GM23338 (cell line): ENCODE results near the gene CD9. TPM values are rescaled to one million over a fixed set of nuclear protein-coding genes. Genes with fewer than 3 reads are reported as not detected.

ENCODE experiments used
- ATAC-seq: fragments of 200-7000 bp; cut with Tn5 transposase; 3 replicates; pipeline ENCODE4 v1.9.1; 2020
- DNase-seq: peaks from one replicate; pipeline ENCODE4 v3.0.0-alpha.2; 2015; ENCODE audit warnings: low spot score
- H2AFZ ChIP-seq: fragments of 200-600 bp; sonication (generic); 2 replicates; pipeline ENCODE4 v1.8.0; 2016; ENCODE audit warnings: antibody characterized with exemption, mild to moderate bottlenecking, moderate library complexity
- H3F3A ChIP-seq: fragments of 200-600 bp; sonication (generic); replicated peaks from 2 replicates; pipeline ENCODE4 v1.8.0; 2017; ENCODE audit warnings: antibody characterized with exemption, mixed run types, low read depth
- H3K27ac ChIP-seq: fragments of 200-600 bp; sonication (generic); 2 replicates; pipeline ENCODE4 v1.6.1; 2016; ENCODE audit warnings: low read depth
- H3K27me3 ChIP-seq: fragments of 200-600 bp; sonication (generic); 2 replicates; pipeline ENCODE4 v1.8.0; 2016; ENCODE audit warnings: mild to moderate bottlenecking, mixed run types, moderate library complexity; ENCODE audit not compliant: insufficient read depth
- H3K36me3 ChIP-seq: fragments of 200-600 bp; sonication (generic); 2 replicates; pipeline ENCODE4 v1.8.0; 2016; ENCODE audit warnings: mild to moderate bottlenecking; ENCODE audit not compliant: insufficient read depth
- H3K4me1 ChIP-seq: fragments of 200-600 bp; sonication (generic); 2 replicates; pipeline ENCODE4 v1.8.0; 2016; ENCODE audit warnings: mild to moderate bottlenecking, moderate library complexity; ENCODE audit not compliant: insufficient read depth
- H3K4me2 ChIP-seq: fragments of 200-600 bp; sonication (generic); 2 replicates; pipeline ENCODE4 v1.7.1; 2017; ENCODE audit warnings: mixed run types
- H3K4me3 ChIP-seq: fragments of 200-600 bp; sonication (generic); 2 replicates; pipeline ENCODE4 v1.6.1; 2016; ENCODE audit warnings: mixed run types
- H3K79me2 ChIP-seq: fragments of 200-600 bp; sonication (generic); replicated peaks from 2 replicates; pipeline ENCODE4 v1.8.0; 2017; ENCODE audit warnings: mild to moderate bottlenecking; ENCODE audit not compliant: insufficient read depth
- H3K9me2 ChIP-seq: fragments of 200-600 bp; sonication (generic); 2 replicates; pipeline ENCODE4 v1.8.0; 2017; ENCODE audit not compliant: insufficient read depth
- H4K20me1 ChIP-seq: fragments of 200-600 bp; sonication (generic); replicated peaks from 2 replicates; pipeline ENCODE4 v1.8.0; 2017; ENCODE audit warnings: mild to moderate bottlenecking; ENCODE audit not compliant: insufficient read depth
- H3K27ac Mint-ChIP-seq: 2 replicates; pipeline ENCODE4 v1.8.0; 2020; ENCODE audit warnings: inconsistent platforms, mild to moderate bottlenecking, moderate library complexity, mixed read lengths
- H3K27me3 Mint-ChIP-seq: 3 replicates; pipeline ENCODE4 v1.8.0; 2022; ENCODE audit warnings: low read depth, mild to moderate bottlenecking, moderate library complexity, mixed read lengths, inconsistent platforms; ENCODE audit not compliant: insufficient read depth, poor library complexity
- H3K36me3 Mint-ChIP-seq: 3 replicates; pipeline ENCODE4 v1.8.0; 2021; ENCODE audit warnings: low read depth, mild to moderate bottlenecking, inconsistent platforms, moderate library complexity, mixed read lengths
- H3K4me1 Mint-ChIP-seq: 3 replicates; pipeline ENCODE4 v1.8.0; 2020; ENCODE audit warnings: mild to moderate bottlenecking, inconsistent platforms, mixed read lengths
- H3K4me3 Mint-ChIP-seq: 3 replicates; pipeline ENCODE4 v1.8.0; 2021; ENCODE audit warnings: moderate library complexity, mild to moderate bottlenecking, inconsistent platforms, mixed read lengths
- H3K9me3 Mint-ChIP-seq: 3 replicates; pipeline ENCODE4 v1.8.0; 2020; ENCODE audit warnings: moderate library complexity, mild to moderate bottlenecking, inconsistent platforms, mixed read lengths
- CREB1 ChIP-seq: fragments of 250-450 bp; sonication (Bioruptor Pico); IDR thresholded peaks from 2 replicates; pipeline ENCODE4 v1.5.0; 2020; ENCODE audit warnings: low read depth, mild to moderate bottlenecking, moderate library complexity
- EZH2 ChIP-seq: fragments of 200-600 bp; sonication (generic); IDR thresholded peaks from one replicate; pipeline ENCODE4 v1.8.0; 2017; ENCODE audit warnings: antibody characterized with exemption, mild to moderate bottlenecking, low read depth; ENCODE audit not compliant: unreplicated experiment
- EZH2phosphoT487 ChIP-seq: fragments of 200-600 bp; sonication (generic); IDR thresholded peaks from one replicate; pipeline ENCODE4 v1.8.1; 2018; ENCODE audit warnings: antibody characterized with exemption; ENCODE audit not compliant: unreplicated experiment
- JUNB ChIP-seq: IDR thresholded peaks from one replicate; pipeline ENCODE4 v1.6.1; 2016; ENCODE audit warnings: antibody characterized with exemption; ENCODE audit not compliant: unreplicated experiment
- NANOG ChIP-seq: IDR thresholded peaks from 2 replicates; pipeline ENCODE4 v1.6.1; 2016; ENCODE audit warnings: antibody characterized with exemption, borderline replicate concordance
- STAT1 ChIP-seq: IDR thresholded peaks from one replicate; pipeline ENCODE4 v1.6.1; 2016; ENCODE audit warnings: antibody characterized with exemption; ENCODE audit not compliant: unreplicated experiment
- ZNF114 ChIP-seq: fragments of 250-450 bp; sonication (Bioruptor Pico); IDR thresholded peaks from 2 replicates; pipeline ENCODE4 v1.5.0; 2020; ENCODE audit warnings: mild to moderate bottlenecking, moderate library complexity
- polyA plus RNA-seq: library from polyadenylated mRNA; unstranded; fragments of >200 nt; fragmentation: Nextera tagmentation; extraction: Ambion mirVana; gene quantifications from 2 replicates; pipeline ENCODE4 v1.2.1, GENCODE V29; 2016
- total RNA-seq: library from RNA; depleted of rRNA; stranded (reverse); fragments of >200 nt; shearing (Covaris generic); gene quantifications from 2 replicates; pipeline ENCODE4 v1.2.3, GENCODE V29; 2014
- TF ChIP-seq, protein P1 (sequence below): IDR thresholded peaks from 2 replicates; pipeline ENCODE4 v1.6.1; 2016; ENCODE audit warnings: antibody characterized with exemption
- TF ChIP-seq, protein P2 (sequence below): fragments of 250-450 bp; sonication (Bioruptor Pico); IDR thresholded peaks from 2 replicates; pipeline ENCODE4 v1.5.0; 2020; ENCODE audit warnings: mild to moderate bottlenecking, moderate library complexity
- TF ChIP-seq, protein P3 (sequence below): IDR thresholded peaks from one replicate; pipeline ENCODE4 v1.6.1; 2018; ENCODE audit warnings: antibody characterized with exemption; ENCODE audit not compliant: unreplicated experiment

The CD9 gene
- total and polyA plus RNA-seq, 2 experiments from 2014 or later: 222 to 251 TPM

DNA sequence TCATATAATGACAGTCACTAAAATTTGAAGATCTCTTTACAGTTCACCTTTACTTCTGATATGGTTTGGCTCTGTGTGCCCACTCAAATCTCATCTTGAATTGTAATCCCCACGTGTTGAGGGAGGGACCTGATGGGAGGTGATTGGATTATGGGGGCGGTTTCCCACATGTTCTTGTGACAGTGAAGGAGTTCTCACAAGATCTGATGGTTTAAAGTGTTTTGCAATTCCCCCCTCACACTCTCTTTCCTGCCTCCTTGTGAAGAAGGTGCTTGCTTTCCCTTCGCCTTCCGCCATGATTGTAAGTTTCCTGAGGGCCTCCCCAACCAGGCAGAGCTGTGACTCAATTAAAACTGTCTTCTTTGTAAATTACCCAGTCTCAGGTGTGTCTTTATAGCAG, 27.3 kb upstream of the CD9 start:
- no peak overlapping the region for H3K4me3 Mint-ChIP-seq

More for the DNA sequence above, 27.3 kb upstream of the CD9 start:
- Histone ChIP-seq H3K79me2 (no peaks in the 10 kb centered on the region), H3K36me3 (no peaks in the 10 kb centered on the region), H3K4me3 (no peak overlapping the region), H4K20me1 (no peaks in the 10 kb centered on the region), H3K27ac (no peak overlapping the region), H2AFZ (no peak overlapping the region), H3K9me2 (peaks cover 2% of the 10 kb centered on the region; the same call in 1 of the 2 replicates), H3K4me1 (no peaks in the 10 kb centered on the region), H3F3A (no peaks in the 10 kb centered on the region), H3K4me2 (no peak overlapping the region), H3K27me3 (no peaks in the 10 kb centered on the region)
- Mint-ChIP-seq H3K27ac (no peak overlapping the region), H3K36me3 (no peaks in the 10 kb centered on the region), H3K9me3 (no peaks in the 10 kb centered on the region), H3K4me1 (no peaks in the 10 kb centered on the region), H3K27me3 (no peaks in the 10 kb centered on the region)
- TF ChIP-seq, protein P1, sequence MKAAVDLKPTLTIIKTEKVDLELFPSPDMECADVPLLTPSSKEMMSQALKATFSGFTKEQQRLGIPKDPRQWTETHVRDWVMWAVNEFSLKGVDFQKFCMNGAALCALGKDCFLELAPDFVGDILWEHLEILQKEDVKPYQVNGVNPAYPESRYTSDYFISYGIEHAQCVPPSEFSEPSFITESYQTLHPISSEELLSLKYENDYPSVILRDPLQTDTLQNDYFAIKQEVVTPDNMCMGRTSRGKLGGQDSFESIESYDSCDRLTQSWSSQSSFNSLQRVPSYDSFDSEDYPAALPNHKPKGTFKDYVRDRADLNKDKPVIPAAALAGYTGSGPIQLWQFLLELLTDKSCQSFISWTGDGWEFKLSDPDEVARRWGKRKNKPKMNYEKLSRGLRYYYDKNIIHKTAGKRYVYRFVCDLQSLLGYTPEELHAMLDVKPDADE: no peak
- TF ChIP-seq CREB1: no peak
- no peak for TF ChIP-seq ZNF114 (CRISPR knock-in tag)
- TF ChIP-seq, protein P2, sequence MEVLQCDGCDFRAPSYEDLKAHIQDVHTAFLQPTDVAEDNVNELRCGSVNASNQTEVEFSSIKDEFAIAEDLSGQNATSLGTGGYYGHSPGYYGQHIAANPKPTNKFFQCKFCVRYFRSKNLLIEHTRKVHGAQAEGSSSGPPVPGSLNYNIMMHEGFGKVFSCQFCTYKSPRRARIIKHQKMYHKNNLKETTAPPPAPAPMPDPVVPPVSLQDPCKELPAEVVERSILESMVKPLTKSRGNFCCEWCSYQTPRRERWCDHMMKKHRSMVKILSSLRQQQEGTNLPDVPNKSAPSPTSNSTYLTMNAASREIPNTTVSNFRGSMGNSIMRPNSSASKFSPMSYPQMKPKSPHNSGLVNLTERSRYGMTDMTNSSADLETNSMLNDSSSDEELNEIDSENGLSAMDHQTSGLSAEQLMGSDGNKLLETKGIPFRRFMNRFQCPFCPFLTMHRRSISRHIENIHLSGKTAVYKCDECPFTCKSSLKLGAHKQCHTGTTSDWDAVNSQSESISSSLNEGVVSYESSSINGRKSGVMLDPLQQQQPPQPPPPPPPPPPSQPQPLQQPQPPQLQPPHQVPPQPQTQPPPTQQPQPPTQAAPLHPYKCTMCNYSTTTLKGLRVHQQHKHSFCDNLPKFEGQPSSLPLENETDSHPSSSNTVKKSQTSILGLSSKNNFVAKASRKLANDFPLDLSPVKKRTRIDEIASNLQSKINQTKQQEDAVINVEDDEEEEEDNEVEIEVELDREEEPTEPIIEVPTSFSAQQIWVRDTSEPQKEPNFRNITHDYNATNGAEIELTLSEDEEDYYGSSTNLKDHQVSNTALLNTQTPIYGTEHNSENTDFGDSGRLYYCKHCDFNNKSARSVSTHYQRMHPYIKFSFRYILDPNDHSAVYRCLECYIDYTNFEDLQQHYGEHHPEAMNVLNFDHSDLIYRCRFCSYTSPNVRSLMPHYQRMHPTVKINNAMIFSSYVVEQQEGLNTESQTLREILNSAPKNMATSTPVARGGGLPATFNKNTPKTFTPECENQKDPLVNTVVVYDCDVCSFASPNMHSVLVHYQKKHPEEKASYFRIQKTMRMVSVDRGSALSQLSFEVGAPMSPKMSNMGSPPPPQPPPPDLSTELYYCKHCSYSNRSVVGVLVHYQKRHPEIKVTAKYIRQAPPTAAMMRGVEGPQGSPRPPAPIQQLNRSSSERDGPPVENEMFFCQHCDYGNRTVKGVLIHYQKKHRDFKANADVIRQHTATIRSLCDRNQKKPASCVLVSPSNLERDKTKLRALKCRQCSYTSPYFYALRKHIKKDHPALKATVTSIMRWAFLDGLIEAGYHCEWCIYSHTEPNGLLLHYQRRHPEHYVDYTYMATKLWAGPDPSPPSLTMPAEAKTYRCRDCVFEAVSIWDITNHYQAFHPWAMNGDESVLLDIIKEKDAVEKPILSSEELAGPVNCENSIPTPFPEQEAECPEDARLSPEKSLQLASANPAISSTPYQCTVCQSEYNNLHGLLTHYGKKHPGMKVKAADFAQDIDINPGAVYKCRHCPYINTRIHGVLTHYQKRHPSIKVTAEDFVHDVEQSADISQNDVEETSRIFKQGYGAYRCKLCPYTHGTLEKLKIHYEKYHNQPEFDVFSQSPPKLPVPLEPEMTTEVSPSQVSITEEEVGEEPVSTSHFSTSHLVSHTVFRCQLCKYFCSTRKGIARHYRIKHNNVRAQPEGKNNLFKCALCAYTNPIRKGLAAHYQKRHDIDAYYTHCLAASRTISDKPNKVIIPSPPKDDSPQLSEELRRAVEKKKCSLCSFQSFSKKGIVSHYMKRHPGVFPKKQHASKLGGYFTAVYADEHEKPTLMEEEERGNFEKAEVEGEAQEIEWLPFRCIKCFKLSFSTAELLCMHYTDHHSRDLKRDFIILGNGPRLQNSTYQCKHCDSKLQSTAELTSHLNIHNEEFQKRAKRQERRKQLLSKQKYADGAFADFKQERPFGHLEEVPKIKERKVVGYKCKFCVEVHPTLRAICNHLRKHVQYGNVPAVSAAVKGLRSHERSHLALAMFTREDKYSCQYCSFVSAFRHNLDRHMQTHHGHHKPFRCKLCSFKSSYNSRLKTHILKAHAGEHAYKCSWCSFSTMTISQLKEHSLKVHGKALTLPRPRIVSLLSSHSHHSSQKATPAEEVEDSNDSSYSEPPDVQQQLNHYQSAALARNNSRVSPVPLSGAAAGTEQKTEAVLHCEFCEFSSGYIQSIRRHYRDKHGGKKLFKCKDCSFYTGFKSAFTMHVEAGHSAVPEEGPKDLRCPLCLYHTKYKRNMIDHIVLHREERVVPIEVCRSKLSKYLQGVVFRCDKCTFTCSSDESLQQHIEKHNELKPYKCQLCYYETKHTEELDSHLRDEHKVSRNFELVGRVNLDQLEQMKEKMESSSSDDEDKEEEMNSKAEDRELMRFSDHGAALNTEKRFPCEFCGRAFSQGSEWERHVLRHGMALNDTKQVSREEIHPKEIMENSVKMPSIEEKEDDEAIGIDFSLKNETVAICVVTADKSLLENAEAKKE (CRISPR knock-in tag): no peak
- no peak for TF ChIP-seq JUNB
- TF ChIP-seq, protein P3, sequence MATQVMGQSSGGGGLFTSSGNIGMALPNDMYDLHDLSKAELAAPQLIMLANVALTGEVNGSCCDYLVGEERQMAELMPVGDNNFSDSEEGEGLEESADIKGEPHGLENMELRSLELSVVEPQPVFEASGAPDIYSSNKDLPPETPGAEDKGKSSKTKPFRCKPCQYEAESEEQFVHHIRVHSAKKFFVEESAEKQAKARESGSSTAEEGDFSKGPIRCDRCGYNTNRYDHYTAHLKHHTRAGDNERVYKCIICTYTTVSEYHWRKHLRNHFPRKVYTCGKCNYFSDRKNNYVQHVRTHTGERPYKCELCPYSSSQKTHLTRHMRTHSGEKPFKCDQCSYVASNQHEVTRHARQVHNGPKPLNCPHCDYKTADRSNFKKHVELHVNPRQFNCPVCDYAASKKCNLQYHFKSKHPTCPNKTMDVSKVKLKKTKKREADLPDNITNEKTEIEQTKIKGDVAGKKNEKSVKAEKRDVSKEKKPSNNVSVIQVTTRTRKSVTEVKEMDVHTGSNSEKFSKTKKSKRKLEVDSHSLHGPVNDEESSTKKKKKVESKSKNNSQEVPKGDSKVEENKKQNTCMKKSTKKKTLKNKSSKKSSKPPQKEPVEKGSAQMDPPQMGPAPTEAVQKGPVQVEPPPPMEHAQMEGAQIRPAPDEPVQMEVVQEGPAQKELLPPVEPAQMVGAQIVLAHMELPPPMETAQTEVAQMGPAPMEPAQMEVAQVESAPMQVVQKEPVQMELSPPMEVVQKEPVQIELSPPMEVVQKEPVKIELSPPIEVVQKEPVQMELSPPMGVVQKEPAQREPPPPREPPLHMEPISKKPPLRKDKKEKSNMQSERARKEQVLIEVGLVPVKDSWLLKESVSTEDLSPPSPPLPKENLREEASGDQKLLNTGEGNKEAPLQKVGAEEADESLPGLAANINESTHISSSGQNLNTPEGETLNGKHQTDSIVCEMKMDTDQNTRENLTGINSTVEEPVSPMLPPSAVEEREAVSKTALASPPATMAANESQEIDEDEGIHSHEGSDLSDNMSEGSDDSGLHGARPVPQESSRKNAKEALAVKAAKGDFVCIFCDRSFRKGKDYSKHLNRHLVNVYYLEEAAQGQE: no peak
- no peak for TF ChIP-seq EZH2phosphoT487
- TF ChIP-seq EZH2: no peak
- TF ChIP-seq STAT1: no peak
- TF ChIP-seq NANOG: no peak
- ATAC-seq (no peak), DNase-seq (no peak)
